Measurements from ENCODE around the gene FHOD3.

The FHOD3 gene

DNA sequence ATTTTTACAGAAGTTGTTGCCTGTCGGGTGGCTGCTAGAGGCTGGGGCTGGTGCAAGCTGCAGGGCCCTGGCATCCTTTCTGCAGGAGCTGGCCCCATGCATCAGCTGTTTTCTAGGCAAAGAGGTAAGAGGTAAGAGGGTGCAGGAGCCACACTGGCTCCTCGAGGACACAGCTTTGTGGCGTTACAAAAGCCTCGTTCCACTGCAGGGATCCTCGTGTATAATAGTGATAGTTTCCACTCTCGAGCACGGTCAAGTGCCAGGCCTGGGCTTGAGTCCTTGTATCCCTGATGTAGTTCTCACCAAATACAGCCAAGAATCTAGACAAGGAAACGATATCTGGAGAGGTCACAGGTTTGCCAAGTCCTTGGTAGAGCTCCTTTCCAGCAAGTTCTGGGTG lies 33.2 kb upstream of the FHOD3 start:
- DNase-seq (ENCODE audit: low read depth in 1 of 2, low spot score in 1 of 2): no peak
- H3K4me3 ChIP-seq (replicated peaks; ENCODE audit: insufficient read depth, low read length): no peak overlapping the region

DNA sequence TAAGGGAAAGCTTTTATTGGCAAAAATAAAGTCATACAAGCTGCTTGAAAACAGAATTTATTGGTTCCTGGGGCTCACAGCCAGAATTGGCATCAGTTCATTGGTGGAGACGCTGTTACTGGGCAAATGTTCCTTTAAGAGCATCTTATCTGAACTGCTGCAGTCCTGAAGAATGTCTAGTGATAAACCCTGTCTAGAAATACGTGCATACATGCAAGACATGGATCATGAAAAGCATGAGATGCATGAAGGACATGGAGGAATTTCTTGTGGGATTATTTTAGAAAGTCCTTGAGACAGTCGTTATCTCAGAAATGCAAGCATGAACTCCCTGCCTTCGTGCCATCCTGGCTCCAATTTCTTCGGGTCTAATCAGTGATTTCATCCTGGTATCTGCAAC lies 32.5 kb upstream of the FHOD3 start:
- no peak overlapping the region for H3K27ac ChIP-seq (replicated peaks)
- H3K27me3 ChIP-seq (ENCODE audit: insufficient read depth, poor library complexity, severe bottlenecking): peaks cover 27% of the 10 kb centered on the region
- TF ChIP-seq, protein P1, sequence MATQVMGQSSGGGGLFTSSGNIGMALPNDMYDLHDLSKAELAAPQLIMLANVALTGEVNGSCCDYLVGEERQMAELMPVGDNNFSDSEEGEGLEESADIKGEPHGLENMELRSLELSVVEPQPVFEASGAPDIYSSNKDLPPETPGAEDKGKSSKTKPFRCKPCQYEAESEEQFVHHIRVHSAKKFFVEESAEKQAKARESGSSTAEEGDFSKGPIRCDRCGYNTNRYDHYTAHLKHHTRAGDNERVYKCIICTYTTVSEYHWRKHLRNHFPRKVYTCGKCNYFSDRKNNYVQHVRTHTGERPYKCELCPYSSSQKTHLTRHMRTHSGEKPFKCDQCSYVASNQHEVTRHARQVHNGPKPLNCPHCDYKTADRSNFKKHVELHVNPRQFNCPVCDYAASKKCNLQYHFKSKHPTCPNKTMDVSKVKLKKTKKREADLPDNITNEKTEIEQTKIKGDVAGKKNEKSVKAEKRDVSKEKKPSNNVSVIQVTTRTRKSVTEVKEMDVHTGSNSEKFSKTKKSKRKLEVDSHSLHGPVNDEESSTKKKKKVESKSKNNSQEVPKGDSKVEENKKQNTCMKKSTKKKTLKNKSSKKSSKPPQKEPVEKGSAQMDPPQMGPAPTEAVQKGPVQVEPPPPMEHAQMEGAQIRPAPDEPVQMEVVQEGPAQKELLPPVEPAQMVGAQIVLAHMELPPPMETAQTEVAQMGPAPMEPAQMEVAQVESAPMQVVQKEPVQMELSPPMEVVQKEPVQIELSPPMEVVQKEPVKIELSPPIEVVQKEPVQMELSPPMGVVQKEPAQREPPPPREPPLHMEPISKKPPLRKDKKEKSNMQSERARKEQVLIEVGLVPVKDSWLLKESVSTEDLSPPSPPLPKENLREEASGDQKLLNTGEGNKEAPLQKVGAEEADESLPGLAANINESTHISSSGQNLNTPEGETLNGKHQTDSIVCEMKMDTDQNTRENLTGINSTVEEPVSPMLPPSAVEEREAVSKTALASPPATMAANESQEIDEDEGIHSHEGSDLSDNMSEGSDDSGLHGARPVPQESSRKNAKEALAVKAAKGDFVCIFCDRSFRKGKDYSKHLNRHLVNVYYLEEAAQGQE (IDR thresholded peaks at IDR 0.05; ENCODE audit: insufficient replicate concordance, low read depth): no peak
- TF ChIP-seq GABPA (IDR thresholded peaks at IDR 0.05; ENCODE audit: low read depth) (no peak), SPI1 (IDR thresholded peaks at IDR 0.05; ENCODE audit: borderline replicate concordance, low read depth) (no peak), POLR2AphosphoS5 (IDR thresholded peaks at IDR 0.05; ENCODE audit: low read depth) (no peak)
- TF ChIP-seq, protein P2, sequence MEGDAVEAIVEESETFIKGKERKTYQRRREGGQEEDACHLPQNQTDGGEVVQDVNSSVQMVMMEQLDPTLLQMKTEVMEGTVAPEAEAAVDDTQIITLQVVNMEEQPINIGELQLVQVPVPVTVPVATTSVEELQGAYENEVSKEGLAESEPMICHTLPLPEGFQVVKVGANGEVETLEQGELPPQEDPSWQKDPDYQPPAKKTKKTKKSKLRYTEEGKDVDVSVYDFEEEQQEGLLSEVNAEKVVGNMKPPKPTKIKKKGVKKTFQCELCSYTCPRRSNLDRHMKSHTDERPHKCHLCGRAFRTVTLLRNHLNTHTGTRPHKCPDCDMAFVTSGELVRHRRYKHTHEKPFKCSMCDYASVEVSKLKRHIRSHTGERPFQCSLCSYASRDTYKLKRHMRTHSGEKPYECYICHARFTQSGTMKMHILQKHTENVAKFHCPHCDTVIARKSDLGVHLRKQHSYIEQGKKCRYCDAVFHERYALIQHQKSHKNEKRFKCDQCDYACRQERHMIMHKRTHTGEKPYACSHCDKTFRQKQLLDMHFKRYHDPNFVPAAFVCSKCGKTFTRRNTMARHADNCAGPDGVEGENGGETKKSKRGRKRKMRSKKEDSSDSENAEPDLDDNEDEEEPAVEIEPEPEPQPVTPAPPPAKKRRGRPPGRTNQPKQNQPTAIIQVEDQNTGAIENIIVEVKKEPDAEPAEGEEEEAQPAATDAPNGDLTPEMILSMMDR (IDR thresholded peaks at IDR 0.05; ENCODE audit: insufficient read depth, low read length): no peak
- no peak for DNase-seq (ENCODE audit: low read depth in 1 of 2, low spot score in 1 of 2)
- H3K4me3 ChIP-seq (replicated peaks; ENCODE audit: insufficient read depth, low read length): no peak overlapping the region

More for the DNA sequence above, 33.2 kb upstream of the FHOD3 start:
- Histone ChIP-seq H3K27ac (replicated peaks) (no peak overlapping the region), H3K27me3 (ENCODE audit: insufficient read depth, poor library complexity, severe bottlenecking) (peaks cover 27% of the 10 kb centered on the region)
- TF ChIP-seq SPI1 (IDR thresholded peaks at IDR 0.05; ENCODE audit: borderline replicate concordance, low read depth) (no peak), POLR2AphosphoS5 (IDR thresholded peaks at IDR 0.05; ENCODE audit: low read depth) (no peak), GABPA (IDR thresholded peaks at IDR 0.05; ENCODE audit: low read depth) (no peak)
- TF ChIP-seq, protein P2 (IDR thresholded peaks at IDR 0.05; ENCODE audit: insufficient read depth, low read length): no peak
- TF ChIP-seq, protein P1 (IDR thresholded peaks at IDR 0.05; ENCODE audit: insufficient replicate concordance, low read depth): no peak

DNA sequence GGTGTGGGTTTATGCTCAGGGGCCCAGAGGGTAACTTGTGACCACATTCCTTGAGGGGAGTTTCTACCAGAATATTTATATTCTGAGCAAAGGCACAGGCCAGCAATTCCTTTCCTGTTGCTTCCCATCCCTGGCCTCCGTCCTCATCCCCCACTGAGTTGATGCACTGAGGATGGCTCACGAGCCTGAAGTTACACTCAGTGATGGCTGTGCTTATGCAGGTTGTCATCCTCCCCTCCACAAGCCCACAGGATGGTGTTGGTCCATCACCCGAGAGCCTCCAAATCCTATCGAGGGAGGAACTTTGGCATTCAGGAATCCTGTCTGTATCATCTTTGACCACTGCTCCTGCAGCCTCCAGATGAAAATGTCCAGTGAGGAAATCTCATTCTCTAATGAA lies 28.4 kb upstream of the FHOD3 start:
- no peak overlapping the region for H3K27ac ChIP-seq (replicated peaks)
- no peak for DNase-seq (ENCODE audit: low read depth in 1 of 2, low spot score in 1 of 2)
- no peak overlapping the region for H3K4me3 ChIP-seq (replicated peaks; ENCODE audit: insufficient read depth, low read length)
- H3K27me3 ChIP-seq (ENCODE audit: insufficient read depth, poor library complexity, severe bottlenecking): peaks cover 20% of the 10 kb centered on the region
- TF ChIP-seq GABPA (IDR thresholded peaks at IDR 0.05; ENCODE audit: low read depth) (no peak), SPI1 (IDR thresholded peaks at IDR 0.05; ENCODE audit: borderline replicate concordance, low read depth) (no peak)
- TF ChIP-seq, protein P1 (IDR thresholded peaks at IDR 0.05; ENCODE audit: insufficient replicate concordance, low read depth): no peak
- TF ChIP-seq, protein P2 (IDR thresholded peaks at IDR 0.05; ENCODE audit: insufficient read depth, low read length): no peak
